SK-N-MC (cell line): ENCODE results near the gene ASPHD2.

Source experiments
- EZH2 ChIP-seq: fragments of 200-600 bp; sonication (generic); IDR thresholded peaks from one replicate; pipeline ENCODE4 v1.6.1; 2017; ENCODE audit warnings: antibody characterized with exemption
- FOXP2 ChIP-seq: optimal IDR thresholded peaks from 2 replicates; pipeline ENCODE3; 2011; ENCODE audit warnings: mild to moderate bottlenecking, moderate library complexity; ENCODE audit not compliant: insufficient read depth; ENCODE audit errors: extremely low read length, control extremely low read depth
- POLR2AphosphoS5 ChIP-seq: IDR thresholded peaks from 2 replicates; pipeline ENCODE4 v1.6.1; 2012; ENCODE audit warnings: mild to moderate bottlenecking, low read depth, low read length, borderline replicate concordance

DNA sequence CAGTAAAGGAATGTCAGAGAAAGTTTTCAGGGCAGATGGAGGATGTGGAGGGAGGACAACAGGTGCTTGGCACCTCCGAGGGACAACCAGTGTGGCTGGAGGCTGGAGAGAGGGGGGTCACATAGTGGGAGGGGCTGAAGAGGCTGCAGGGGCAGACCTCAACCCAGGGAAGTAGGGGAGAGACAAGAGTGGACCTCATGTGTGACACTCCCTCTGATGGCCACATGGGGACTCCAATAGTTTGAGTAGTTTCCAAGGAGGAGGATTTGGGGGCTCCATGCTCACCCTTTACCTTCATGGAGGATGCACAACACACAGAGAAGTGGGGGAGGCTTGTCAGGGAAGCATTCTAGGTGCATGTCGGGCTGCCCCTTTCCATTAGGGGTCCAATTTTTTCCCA is 35.1 kb upstream of the ASPHD2 start:
- no peak for TF ChIP-seq POLR2AphosphoS5
- TF ChIP-seq EZH2: no peak
- no peak for TF ChIP-seq FOXP2
